Raji (cell line): Measurements from ENCODE around the gene NRXN2.

ENCODE experiments used
- POLR2A ChIP-seq: IDR thresholded peaks from 2 replicates; pipeline ENCODE4 v1.6.1; 2011; ENCODE audit warnings: low read depth, low read length, control low read depth; ENCODE audit not compliant: insufficient read depth

The NRXN2 gene

GRCh38 chr11:64620381-64620971, 102.5 kb downstream of the NRXN2 start:
- no peak for TF ChIP-seq POLR2A

DNA sequence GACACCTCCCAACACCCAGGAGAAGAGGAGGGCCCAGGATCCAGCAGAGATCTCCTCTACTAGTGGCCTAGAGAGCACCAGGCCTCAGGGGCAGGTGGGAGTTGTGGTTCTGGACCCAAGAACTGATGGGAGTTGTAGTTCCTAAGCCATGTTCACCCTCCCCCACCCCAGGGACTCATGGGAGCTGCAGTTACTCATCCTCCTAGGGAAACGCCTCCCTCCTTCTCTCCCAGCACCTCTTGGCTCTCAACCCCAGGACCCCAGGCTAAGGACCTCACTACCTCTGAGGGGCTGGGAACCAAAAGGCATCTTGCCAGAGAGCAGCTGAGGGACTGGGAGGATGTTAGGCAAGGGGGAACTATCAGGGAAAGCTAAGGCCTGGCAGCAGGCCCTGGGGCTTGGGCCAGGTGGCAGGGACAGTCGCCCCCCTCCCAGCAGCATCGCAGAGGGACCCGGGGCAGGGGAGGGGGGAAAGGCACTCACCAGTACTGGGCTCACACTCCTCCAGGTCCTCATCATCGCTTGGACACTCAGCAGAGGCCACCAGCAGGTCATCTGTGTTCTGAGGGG, 103.1 kb downstream of the NRXN2 start:
- no peak for TF ChIP-seq POLR2A

DNA sequence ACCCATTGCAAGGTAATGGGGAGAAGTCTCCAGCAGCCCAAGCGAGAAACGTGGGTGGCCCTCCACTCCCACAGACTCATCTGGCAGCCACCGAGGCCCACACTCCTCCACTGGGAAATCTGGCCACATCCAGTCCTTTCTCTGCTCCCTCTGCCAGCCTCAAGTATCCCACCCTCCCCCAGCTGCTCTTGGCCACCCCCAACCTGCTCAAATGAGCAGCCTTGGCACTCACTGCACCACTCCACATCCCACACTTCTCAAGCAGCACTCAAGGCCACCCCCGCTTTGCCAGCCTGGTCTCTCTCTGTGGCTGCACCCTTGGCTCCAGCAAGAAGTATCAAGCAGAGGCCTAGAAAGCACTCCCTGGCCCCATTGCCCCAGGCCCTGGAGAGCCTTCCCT, 103.8 kb downstream of the NRXN2 start:
- no peak for TF ChIP-seq POLR2A

GRCh38 chr11:64616817-64617216, 106.2 kb downstream of the NRXN2 start:
- no peak for TF ChIP-seq POLR2A

DNA sequence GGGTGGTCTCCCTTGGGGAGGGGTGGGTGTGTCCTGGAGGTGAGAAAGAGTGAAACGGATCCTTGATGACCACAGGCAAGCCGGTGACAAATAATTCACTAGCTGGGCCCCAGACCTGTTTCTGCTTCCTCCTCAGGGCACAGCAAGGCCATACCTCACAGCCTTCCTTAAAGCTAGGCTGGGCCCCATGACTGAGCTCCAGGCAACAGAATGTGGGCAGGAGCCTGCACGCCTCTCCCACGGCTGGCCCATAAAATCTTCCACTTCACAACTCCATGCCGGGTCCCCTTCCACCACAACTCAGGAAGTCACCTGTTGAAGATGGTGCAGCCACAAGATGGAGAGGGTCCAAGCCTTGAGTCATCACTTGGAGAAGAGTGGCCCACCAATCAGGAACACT, 108.1 kb downstream of the NRXN2 start:
- no peak for TF ChIP-seq POLR2A

- TF ChIP-seq POLR2A, result no peak
Observed at GRCh38 chr11:64613648-64614047, 109.3 kb downstream of the NRXN2 start.

DNA sequence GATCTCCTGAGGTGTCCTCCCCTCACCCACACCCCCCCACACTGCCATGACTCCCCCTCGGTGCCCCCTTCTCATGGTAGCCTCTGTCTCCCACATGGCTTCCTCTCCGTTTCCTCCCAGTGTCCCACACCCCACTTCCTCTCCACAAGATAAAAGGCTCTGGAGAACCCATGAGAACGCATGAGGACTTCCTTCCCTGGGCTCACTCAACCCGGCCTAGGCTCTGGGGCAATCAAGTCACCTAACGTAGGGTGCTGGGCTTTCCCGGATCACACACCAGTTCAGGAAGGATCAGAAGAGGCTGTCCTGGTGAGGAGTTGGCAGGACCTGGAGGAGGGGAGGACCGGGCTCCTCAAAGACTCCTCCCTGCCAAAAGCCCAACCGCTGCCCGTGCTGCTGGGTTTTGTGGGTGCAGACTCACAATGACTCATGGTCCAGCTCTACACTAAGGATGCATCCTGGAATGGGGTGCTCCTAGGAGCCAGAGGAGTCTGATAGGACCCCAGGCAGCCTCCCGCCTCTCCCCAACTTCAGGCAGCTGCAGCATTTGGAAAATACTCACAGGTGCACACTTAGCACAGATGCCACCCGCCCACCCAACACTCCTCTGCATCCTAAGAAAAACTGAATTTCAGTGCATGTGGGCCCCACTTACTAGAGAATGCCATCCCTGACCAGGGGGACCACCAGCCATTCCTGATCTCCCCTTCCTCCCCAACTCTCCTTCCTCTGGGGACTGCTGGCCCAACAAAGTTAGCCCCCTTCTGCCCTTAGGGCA, 110.9 kb downstream of the NRXN2 start:
- no peak for TF ChIP-seq POLR2A

- TF ChIP-seq POLR2A, result no peak
Observed at GRCh38 chr11:64611176-64611575, 111.8 kb downstream of the NRXN2 start.

- TF ChIP-seq POLR2A, result no peak
Observed at GRCh38 chr11:64610596-64610995, 112.4 kb downstream of the NRXN2 start.

GRCh38 chr11:64609436-64610047, 113.5 kb downstream of the NRXN2 start:
- TF ChIP-seq POLR2A, result no peak

DNA sequence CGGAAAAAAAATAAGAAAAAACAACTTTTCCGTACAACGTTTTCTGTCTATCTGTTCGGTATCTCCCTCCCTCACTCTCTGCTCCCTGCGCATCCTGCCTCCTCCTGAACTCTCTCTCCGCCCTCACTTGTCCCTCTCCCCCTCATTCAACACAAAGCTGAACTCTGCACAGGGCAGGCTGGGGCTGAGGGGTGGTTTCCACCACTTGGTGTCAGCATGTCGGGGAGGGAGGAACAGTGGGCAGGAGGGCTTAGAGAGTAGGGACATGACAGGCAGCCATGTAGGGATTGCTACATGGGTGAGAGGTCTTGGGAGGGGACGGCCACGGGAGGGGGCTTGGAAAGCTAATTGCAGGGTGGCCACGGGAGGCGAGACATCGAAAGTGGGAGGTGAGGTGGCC, 114.4 kb downstream of the NRXN2 start:
- TF ChIP-seq POLR2A, result no peak

GRCh38 chr11:64608046-64608445, 115.0 kb downstream of the NRXN2 start:
- TF ChIP-seq POLR2A, result no peak

- no peak for TF ChIP-seq POLR2A
Observed at GRCh38 chr11:64607381-64607985, 115.5 kb downstream of the NRXN2 start.

- TF ChIP-seq POLR2A, result no peak
Observed at GRCh38 chr11:64606796-64607380, 116.1 kb downstream of the NRXN2 start.
